ENCODE data around the gene CLDN9.
A peak's percentile ranks its signal among the peaks of the same experiment; 100 is the strongest.

The CLDN9 gene

DNA sequence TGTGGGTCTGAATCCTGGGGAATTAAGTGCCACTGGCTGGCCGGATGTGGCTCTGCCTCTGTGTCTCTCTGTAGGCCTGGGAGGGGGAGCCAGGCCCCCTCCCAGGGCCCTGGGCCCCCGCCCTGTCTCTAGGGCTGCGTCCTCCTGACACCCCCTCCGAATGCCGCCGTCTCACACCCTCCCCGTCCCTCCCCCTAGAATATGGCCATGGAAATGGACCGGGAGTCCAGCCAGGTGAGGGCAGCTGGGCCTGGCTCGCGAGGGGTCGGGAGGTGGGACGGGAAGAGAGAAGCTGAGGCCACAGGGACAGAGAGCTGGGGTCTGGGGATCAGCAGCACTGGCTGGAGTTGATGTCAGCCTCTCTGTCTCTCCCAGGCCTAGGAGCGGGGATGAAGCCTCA, 16.4 kb upstream of the CLDN9 start:
- DNase-seq: no peak

DNA sequence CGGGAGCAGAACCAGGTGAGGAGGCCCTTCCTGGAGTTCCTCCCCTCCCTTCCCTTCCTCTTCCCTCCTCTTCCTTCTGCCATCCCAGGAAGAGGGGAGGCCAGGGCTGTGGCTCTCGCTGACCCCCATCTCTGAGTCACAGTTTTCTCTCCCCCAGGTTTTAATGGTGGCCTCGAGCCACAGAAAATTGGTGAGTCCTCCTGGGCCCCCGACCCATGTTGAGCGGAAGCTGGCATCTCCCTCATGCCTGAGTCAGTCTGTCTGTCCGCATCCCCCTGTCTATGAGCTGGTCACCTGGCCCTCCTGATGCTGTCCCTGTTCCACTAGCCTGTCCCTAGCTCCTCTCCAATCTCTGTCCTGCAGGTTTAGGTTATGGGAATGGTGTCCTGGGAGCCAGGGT, 12.8 kb upstream of the CLDN9 start:
- no peak for DNase-seq

DNA sequence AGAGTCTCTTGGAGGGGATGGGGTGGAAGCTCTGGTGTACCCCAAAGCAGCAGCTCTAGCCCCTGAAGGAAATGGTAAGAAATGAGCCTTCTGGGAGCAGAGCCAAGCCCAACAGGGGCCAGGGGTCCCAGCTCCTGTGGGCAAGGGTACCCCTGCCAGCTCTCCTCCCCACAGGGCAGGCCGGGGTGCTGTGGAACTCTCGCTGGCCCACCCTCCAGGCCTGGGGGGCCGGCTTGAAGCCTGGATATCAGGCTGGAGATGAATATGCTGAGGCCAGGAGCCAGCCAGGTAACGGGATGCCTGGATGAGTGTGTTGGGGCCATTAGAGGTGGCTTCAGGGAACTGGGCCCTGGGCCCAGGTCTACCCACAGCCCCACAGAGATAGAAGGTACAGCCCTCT, 12.2 kb upstream of the CLDN9 start:
- DNase-seq: no peak

DNA sequence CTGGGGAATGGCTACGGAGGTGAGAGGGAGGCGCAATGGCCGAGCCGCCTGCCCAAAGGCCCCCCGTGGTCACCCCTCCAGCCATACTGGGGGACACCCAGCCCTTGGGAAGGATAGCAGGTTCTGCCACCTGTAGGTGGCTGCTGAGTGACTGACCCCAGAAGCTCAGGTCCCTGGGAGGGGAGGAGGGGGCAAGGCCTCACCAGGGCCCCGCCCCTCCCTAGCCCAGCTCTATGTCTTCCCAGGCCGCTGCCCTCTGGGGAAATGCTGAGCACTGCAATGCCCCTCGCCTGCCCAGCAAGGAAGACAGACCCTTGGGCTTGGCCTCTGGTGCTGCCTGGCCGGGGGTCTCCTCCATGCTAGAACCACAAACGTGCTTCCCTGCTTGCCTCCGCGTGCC, 11.4 kb upstream of the CLDN9 start:
- DNase-seq: no peak

DNA sequence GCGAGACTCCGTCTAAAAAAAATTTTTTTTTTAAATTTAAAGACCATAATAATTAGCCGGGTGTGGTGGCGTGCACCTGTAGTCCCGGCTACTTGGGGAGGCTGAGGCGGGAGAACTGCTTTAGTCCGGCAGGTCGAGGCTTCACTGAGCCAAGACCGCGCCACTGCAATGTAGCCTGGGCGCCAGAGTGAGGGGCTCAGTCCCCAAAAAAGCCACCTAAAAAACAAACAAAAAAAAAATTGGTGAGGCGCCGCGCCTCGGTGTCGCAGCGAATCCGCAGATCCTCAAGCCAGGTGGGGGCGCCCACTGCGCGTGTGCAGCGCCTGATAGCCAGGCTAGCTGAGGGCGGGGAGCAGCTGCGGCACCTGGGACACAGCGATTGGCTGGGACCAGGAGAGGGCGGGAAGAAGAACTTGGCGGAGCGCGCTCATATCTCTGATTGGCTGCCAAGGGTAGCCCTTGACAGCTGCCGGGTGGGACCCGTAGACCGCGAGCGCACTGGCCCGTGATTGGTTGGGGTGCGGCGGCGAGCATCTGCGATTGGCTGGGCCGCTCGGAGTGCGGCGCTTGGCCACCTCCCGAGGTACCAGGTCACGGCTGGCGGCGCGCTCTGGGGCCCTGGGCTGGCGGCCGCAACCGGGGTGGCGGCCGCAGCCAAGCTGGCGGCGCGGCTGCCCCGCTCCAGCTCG, 9.0 kb upstream of the CLDN9 start:
- peak; percentile 72 to 99 (median 95) for DNase-seq

DNA sequence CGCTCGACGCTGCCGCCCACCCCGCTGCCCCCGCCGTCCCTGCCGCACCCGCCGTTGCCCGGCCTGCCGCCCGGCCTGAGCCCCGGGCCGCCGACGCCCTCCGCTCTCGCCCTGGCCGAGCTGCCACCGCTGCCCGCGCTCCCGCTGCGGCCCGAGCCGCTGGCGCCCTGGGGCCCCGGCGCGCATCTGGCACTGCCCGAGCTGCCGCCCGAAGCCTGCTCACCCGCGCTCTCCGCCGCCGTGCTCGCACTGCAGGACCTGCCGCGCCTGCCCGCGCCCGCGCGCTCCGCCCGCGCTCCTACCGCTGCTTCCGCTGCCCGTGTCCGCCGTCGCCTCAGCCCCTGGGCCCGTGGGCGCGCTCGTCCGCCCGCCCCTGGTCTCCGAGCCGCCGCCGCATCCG, 8.4 kb upstream of the CLDN9 start:
- DNase-seq: no peak

DNA sequence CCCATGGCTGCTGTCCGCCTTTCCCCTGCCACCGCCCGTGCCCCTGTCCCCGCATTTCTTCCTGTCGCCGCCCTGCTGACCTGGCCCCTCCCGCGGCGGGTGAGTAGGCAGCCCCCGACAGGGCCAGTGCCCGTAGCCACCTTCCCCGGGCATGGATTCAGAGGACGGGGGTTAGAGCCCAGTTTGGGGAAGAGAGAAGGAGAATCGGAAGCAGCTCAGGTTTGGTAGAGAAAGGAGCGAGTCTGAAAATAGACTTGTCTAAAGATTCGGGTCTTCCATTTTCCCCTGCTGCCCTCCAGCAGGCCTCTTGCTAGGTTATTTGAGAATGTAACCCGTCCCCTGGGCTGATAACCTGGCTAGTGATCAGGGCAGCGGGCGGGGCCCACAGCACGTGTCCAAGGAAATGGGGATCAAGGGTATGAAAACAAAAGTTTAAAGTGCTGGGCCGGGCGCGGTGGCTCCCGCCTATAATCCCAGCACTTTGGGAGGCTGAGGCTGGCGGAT, 7.9 kb upstream of the CLDN9 start:
- DNase-seq: peak in 2 of 14 donors; percentile 6 to 61

DNA sequence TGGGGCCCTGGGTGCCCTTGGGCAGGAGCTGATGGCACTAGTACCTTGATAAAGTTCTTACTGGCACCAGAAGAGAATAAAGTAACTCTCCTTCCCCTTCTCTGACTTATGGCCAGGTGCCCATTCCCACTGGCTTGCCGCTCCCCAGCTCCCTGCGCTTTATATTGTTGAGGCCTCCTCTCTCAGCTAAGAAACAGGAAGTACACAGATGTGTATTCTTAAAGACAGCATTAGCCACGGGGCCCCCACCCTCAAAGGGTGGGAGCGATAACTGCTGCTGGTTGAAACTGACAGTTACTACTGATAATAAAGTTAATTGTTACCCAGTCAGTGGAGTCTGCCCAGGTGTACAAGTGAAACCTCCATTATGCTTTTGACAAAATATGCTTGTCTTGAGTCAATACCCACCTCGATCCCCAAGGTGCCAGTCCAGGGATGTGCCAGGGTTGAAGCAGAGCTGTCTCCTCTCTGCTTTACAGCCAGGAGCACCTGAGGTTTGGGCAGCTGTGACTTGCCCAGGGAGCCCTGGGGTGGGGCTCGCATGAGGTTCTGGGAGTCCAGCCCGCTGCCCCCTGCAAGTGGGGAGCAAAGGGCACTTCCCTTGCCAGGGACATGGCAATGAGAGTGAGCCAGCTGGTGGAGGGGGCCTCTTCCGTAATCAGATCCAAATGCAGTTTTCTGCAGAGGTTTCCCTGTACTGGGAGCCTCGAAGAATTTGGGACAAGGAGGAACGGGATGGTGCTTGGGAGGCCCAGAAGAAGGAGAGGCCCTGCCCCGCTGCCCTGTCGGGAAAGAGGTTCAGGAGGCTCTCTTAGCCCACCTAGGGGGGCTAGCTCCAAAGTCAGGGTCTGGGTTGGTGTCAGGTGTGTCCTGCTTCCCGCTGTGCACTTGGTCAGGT, 5.4 kb upstream of the CLDN9 start:
- DNase-seq: no peak

DNA sequence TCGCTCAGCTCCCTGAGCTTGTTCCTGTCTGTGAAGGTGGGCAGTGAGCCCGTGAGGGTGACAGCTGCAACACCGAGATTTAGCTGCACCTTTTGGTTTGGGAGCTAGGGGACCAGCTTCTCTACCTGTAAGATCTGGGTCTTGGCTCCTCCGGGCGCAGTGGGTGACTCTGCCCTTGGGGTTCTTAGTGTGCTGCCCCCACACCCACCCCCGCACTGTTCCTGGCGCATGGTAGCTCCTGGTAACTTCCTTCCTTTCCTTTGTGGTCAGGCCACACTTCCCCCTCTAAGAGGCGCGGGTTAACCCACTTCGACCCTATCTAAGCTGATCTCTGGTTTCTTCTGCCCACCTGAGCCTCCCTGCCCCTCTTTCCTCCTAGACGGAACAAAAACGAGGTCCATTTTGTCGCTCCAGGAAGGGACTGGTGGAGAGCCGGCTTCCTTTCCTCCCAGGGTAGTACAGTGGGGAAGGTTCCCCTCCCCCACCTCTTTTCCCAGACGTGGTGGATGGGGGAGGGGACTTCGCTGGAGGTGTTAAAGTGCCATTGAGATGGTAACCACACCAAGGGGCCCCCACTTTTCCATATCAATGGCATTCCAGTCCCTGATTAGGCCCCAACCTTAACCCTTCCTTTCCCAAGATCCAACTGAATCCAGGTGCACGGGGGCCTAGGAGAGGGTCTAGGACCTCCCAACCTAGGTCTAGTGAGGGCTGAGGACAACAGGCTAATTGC, 4.6 kb upstream of the CLDN9 start:
- DNase-seq: peak in 2 of 14 donors; percentile 19 to 23

DNA sequence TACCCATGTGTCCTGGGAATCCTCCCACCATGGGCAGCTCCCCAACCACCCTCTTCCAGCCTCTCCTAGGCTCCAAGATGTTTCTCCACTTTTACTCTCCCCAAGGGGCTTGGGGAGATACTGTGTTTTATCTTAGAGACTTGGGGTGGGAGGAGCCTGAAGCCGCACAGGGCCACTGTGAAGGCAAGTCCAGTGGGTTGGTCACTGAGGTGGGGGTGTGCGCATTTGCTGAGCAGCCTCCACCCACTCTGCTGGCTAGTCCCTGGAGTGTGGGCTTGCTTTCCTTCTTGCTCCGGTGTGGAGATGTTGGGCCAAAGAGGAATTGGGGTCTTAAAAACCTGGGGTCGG, 4.1 kb upstream of the CLDN9 start:
- no peak for DNase-seq

DNA sequence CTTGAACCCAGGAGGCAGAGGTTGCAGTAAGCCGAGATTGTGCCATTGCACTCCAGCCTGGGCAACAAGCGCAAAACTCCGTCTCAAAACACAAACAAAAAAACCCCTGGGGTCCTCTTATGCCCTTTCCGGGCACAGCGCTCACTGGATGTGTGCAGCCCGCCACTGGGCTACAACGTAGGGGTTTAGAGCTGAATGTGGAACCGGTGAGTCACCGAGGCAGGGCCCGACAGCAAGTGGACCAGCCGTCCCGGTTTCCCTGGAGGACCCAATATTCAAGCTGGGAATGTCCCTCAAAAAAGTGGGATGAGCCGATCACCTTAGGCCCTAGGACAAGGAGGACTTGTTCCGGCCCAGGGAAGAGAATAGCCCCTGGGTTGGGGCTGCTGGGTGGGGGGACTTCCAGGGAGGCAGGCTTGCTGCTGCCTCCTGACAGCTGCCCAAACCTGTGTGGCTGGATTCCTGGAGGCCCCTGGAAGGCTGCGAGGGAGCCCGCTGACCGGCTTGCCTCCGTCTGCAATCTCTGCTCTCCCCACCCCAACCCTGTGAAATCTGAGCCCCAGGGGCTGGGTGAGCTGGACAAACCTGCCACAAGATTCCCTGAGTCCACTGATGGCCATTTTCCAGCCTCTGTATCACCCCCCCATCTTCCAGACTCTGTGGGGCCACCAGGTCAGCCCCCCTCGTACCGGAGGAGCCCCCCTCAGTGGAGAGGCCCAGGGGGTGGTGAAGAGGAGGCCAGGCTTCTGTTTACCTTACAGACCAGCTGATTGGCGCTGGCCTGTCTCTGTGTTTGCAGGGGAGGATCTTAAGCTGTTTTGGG, 2.9 kb upstream of the CLDN9 start:
- DNase-seq: no peak

DNA sequence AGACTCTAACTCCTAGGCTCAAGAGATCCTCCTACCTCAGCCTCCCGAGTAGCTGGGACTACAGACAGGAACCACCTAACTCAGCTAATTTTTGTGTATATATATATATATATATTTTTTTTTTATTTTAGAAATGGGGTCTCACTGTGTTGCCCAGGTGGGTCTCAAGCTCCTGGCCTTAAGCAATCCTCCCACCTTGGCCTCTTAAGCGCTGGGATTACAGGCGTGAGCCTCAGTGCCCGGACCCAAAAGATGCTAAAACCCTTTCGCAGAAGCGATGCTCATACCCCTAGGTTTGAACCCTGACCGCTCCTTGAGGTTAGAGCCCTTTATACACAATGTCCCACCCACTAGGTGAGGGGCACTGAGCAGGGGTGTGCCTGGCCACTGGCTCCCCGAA, 2.2 kb upstream of the CLDN9 start:
- DNase-seq: no peak

DNA sequence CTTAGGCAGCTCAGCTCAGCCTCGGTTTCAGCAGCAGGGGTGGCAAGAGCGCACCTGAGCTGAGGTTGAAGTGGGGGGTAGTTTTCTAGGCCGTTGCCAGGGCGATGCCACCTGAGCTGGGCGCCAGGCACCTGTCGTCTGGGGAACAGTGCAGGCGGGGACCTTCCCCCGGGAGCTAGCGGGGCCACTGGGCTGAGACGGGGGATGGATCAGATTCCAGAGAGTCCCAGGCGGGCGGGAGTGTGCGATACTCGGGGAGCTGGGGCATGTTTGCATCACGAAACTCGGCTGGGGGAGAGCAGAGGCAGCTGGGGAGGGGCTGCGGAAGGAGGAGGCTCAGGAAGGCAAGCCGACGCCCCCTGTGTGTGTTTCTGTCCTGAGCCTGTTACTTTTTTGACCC, 477 bp upstream of the CLDN9 start:
- no peak for DNase-seq

DNA sequence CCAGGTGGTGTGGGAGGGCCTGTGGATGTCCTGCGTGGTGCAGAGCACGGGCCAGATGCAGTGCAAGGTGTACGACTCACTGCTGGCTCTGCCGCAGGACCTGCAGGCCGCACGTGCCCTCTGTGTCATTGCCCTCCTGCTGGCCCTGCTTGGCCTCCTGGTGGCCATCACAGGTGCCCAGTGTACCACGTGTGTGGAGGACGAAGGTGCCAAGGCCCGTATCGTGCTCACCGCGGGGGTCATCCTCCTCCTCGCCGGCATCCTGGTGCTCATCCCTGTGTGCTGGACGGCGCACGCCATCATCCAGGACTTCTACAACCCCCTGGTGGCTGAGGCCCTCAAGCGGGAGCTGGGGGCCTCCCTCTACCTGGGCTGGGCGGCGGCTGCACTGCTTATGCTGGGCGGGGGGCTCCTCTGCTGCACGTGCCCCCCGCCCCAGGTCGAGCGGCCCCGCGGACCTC, 798 bp downstream of the CLDN9 start:
- no peak for DNase-seq

DNA sequence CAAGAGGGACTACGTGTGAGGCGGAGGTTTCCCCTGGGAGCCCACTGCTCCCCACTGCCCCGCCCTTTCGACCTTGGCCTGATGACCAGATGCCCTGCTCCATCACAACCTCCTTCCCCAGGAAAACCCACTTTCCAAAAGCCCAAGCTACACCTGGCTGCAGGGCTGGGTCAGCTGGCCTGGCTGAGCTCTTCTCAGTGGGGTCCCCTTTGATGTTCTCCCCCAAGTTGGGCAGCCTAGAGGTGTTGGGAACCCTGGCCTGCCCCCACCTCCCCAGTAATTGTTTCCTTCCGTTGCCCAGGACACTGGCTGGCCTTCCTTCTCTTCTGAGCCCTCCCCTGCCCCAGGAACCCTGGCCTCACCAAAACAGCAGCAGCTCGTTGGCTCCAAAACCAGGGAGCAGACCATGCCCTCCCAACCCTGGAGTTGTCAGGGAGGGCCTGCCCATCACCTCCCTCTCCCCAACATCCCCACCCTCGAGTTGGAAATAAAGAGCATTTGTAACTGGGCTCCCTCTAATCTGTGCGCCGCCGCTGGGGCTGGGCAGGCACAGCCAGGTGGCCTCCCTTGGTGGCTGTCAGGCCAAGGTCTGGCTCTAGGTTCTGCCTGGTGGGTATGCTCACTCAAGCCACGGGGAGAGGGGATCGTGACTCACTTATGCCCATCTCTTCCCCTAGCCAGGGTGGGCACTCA, 1.4 kb downstream of the CLDN9 start:
- no peak for DNase-seq

DNA sequence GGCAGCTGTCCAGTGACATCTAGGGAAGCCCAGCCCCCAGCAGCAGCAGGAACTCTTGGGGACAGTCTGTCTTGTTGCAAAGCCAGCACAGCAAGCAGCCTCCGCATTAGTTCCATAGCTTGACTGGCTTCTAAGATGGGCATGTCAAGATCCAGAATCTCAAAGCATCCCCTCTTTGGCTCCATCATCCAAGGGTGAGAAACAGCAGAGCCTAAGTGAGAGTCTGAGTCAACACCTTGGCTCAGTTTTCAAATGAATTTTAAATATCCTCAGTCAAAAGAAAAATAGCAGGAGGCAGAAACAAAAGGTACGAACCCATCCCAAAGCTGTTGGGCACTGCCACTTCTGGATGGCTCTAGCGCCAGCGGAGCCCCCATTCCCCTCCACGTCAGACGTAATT, 2.2 kb downstream of the CLDN9 start:
- no peak for DNase-seq

DNA sequence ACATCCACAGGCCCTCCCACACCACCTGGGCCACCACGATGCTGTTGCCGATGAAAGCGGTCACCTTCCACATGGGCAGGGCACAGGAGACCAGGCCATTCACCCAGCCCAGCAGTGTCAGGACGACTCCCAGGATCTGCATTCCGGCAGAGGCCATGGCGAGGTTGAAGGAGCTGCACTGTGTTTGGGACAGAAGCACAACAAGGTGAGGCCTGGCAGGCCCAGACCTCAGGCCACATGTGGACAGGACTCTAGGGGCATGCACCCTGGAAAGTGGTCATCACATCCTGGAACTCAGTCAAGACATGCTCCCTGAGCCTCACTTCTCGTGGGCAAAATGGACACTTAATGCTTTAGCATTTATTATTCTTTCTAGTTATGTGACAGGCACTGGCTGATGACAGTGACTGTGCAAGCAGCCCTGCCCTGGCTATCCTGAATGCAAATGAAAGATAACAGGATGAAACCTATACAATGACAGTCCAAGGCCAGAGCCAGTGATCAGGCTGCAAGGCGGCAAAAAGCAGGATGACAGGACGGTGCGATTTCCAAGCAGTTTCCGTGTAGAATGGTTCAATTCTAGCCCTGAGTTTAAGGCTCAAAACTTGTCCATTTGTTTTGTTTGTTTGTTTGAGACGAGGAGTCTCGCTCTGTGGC, 3.3 kb downstream of the CLDN9 start:
- DNase-seq: no peak

DNA sequence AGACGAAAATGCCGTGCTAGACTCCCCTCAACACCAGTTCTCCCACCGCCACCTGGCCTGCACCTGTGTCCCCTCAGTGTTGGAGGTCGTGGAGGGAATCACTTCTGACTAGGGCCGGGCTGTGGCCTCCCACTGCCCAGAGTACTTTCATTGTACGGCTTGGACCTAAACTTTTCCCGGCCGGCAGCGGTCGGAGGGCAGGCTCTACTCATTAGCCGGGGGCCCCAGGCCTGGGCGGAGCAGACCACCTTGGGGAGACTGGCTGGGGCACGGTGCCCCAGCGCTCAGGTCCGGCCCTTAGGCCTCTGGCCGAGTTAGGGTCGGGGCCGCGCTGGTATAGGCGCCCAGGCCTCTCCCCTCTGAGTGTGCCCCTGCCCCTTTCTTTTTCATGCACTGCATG, 4.6 kb downstream of the CLDN9 start:
- no peak for DNase-seq

DNA sequence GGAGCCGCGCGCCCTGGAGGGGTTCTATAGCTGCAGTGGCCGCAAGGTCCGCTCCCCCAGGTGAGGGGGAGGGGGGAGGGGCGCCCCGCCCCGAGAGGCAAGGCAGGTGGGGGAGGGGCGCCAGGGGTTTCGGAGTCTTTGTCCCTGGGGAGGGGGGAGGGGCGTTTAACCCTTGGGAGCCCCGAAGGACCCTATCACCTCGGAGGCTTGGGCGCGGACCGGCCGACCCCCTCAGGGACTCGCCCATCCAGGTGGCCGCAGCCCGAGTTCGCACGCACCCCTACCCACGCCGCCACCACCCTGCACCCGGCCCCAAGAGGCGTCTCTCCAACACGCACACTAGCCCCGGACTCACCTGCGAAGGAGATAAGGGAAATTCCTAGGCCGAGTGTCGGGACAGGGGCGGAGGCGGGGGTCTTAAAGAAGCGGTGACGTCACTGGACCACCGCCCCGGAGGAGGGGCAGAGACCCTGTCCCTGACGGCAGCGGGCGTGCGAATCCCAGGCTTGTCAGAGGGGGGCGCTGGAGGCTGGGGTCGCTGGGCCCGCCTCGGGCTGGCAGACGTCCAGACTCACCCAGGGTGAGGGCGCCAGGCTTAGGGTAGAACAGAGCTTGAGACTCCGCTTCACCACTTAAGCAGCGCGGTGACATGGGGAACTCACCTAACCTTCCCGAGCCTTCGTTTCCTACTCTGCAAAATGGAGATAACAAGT, 5.2 kb downstream of the CLDN9 start, which contains the start of gene CLDN6:
Gene CLDN6, minus strand, starts transcription at position 390 of the 713 bp plus-strand sequence. CDS start 2,162 bp downstream, outside the sequence.
- DNase-seq: no peak

DNA sequence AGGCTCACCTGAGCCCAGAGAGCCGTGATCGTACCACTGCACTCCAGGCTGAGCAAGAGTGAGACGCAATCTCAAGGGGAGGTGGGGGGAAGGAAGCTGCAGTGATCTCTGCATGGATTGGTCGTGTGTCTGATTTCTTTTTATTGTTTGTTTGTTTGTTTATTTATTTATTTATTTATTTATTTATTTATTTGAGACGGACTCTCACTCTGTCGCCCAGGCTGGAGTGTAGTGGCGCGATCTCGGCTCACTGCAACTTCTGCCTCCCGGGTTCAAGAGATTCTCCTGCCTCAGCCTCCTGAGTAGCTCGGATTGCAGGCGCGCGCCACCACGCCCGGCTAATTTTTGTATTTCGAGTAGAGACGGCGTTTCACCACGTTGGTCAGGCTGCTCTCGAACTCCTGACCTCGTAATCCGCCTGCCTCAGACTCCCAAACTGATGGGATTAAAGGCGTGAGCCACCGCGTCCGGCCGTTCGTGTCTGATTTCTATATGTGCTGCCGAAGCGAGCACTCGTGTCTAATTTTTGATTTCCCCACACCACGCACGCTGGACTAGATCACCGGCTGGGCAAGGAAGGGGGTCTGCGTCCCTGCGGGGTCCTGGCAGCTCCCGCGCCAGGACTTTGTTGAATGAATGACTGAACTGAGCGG, 7.0 kb downstream of the CLDN9 start:
- DNase-seq: no peak

Data from C1 segment of cervical spinal cord (tissue), 14 donors.